Measurements from ENCODE around the gene CCT8L2.
"Not testable (repeated sequence)": the region's sequence is repeated elsewhere in the genome, so short reads cannot be mapped to it uniquely, and the experiment has no call there.

The CCT8L2 gene

GRCh38 chr22:16592231-16592630 lies 379 bp downstream of the CCT8L2 start:
- DNase-seq, result not testable (repeated sequence)

DNA sequence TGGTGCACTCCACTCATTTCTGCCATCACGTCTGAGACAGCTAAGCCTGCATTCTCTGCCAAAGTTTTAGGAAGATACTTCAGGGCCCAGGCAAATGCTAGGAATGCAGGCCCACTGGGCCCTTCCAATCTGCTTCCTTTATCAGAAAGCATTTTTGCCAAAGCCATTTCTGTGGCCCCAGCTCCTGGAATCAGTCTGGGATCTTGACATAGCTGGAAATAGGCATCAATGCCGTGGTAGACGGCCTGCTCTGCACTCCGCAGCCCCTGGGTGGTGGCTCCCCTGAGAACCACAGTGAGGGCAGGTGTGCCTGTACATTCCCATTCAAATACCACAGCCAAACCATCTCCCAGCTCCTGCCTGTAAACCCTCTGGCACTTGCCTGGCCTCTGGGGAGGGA lies 1.5 kb downstream of the CCT8L2 start:
- DNase-seq, result not testable (repeated sequence)

DNA sequence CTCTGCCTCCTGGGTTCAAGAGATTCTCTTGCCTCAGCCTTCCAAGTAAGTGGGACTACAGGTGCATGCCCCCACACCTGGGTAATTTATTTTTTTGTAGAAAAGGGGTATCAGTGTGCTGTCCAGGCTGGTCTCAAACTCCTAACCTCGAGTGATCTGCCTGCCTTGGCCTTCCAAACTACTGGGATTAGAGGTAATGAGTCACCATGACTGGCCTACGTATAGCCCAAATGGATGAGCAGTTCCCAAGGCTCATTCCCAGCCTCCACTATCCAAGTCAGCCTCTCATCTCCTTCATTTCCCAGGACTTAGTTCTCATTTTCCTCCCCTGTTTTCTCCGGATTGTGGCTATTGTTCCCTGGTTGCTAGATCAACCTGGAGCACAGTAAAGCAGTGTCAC lies 5.6 kb downstream of the CCT8L2 start:
- no peak for DNase-seq

GRCh38 chr22:16586170-16586569 lies 6.4 kb downstream of the CCT8L2 start:
- no peak for DNase-seq

DNA sequence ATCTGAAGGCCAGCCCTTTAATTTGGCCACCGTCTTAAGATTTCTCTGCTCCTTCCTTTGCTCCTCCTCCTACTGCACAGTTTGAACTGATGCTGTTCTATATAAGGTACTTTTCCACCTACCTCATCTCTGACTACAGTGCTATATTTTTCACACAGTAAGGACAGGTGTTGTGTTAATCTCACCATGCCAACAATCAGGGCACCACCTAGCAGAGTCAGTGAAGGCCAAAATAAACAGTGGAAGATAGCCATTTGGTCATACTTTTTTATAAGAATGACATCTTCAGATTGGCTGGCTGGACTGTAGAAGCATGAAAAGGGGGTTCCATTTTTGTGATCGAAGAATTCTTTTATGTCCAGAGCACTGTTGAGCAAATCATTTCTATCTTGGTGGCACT lies 11.7 kb downstream of the CCT8L2 start:
- DNase-seq, result not testable (repeated sequence)

DNA sequence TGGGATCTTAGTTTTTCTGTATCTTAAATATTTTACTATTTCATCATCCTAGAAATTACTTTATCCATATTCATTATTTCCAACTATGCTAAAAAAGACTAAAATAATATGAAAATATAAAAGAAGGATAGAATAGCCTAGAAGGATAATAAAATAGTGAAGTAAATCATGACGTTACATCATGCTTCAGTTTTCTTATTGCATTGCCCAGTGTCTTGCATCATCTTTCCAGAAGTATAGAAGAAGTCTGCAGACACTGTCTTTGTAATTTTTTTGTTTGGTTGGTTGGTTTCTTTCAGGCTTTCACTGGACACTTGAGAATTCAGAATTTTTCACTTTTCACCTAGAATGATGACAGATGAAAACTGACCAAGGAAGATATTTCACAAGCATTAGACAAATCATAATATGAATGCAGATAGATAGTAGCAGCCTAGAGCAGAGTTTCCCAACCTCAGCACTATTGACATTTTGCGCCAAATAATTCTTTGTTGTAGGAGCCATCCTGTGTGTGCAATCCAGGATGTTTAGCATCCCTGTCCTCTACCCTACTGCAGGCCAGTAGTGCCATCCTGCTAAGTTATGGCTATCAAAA lies 23.3 kb downstream of the CCT8L2 start:
- not testable (repeated sequence) for DNase-seq

DNA sequence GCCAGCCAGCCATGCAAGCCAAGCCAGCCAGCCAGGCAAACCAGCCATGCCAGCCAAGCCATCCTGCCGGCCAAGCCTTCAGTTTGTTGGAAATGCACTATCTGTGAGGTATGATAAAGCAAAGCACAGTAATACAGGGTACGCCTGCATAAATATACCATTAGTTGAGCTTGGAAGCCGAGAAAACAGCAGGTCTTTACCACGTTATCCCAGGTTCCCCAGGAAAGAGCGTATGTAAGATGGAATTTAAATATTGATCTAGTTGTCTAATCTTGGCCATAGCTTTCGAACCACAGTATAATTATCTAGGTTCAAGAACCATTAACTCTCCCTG lies 24.2 kb downstream of the CCT8L2 start:
- DNase-seq, result no peak

GRCh38 chr22:16567617-16568424 lies 24.8 kb downstream of the CCT8L2 start:
- not testable (repeated sequence) for DNase-seq

- DNase-seq, result not testable (repeated sequence)
Measured at GRCh38 chr22:16566421-16567151, 26.0 kb downstream of the CCT8L2 start.

DNA sequence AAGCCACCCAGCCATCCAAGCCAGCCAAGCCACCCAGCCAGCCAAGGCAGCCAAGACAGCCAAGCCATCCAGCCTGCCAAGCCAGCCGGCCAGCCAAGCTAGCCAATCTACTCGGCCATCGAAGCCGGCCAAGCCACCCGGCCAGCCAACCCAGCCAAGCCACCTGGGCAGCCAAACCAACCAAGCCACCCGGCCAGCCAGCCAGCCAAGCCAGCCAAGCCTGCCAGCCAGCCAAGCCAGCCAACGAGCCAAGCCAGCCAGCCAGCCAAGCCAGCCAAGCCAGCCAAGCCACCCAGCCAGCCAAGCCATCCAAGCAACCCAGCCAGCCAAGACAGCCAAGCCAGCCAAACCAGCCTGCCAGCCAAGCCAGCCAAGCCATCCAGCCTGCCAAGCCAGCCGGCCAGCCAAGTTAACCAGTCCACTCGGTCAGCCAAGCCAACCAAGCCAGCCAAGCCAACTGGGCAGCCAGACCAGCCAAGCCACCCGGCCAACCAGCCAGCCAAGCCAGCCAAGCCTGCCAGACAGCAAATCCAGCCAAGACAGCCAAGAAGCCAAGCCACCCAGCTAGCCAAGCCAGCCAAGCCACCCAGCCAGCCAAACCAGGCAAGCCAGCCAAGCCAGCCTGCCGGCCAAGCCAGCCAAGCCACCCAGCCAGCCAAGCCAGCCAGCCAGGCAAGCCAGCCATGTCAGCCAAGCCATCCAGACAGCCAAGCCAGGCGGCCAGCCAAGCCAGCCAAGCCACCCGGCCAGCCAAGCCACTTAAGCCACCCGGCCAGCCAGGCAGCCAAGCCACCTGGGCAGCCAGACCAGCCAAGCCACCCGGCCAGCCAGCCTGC lies 26.8 kb downstream of the CCT8L2 start:
- DNase-seq, result not testable (repeated sequence)

DNA sequence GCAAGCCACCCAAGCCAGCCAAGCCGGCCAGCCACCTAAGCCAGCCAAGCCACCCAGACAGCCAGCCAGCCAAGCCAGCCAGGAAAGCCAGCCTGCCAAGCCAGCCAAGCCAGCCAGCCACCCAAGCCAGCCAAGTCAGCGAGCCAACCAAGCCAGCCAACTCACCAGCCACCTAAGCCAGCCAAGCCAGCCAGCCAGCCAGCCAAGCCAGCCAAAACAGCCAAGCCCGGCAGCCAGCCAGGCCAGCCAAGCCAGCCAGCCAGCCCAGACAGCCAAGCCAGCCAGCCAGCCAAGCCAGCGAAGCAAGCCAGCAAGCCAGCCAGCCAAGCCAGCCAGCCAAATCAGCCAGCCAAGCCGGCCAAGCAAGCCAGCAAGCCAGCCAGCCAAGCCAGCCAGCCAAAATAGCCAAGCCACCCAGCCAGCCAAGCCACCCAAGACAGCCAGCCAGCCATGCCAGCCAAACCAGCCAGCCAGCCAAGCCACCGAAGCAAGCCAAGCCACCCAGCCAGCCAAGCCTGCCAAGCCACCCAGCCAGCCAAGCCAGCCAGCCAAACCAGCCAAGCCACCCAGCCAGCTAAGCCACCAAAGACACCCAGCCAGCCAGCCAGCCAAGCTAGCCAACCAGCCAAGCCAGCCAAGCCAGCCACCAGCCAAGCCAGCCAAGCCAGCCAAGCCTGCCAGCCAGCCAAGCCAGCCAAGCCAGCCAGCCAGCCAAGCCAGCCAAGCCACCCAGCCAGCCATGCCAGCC lies 27.6 kb downstream of the CCT8L2 start:
- DNase-seq, result not testable (repeated sequence)

GRCh38 chr22:16563555-16564520 lies 28.8 kb downstream of the CCT8L2 start:
- DNase-seq, result no peak

- no peak for DNase-seq
Measured at GRCh38 chr22:16562711-16563554, 29.7 kb downstream of the CCT8L2 start.

DNA sequence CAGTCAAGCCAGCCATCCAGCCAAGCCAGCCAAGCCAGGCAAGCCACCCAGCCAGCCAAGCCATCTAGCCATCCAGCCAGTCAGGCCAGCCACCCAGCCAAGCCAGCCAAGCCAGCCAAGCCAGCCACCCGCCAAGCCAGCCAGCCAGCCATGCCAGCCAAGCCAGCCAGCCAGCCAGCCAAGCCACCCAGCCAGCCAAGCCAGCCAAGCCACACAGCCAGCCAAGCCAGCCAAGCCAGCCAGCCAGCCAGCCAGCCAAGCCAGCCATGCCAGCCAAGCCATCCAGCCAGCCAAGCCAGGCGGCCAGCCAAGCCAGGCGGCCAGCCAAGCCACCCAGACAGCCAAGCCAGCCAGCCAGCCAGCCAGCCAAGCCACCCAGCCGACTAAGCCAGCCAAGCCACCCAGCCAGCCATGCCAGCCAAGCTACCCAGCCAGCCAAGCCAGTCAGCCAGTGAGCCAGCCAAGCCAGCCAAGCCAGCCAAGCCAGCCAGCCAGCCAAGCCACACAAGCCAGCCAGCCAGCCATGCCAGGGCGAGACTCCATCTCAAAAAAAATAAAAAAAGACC lies 31.4 kb downstream of the CCT8L2 start:
- DNase-seq, result not testable (repeated sequence)

DNA sequence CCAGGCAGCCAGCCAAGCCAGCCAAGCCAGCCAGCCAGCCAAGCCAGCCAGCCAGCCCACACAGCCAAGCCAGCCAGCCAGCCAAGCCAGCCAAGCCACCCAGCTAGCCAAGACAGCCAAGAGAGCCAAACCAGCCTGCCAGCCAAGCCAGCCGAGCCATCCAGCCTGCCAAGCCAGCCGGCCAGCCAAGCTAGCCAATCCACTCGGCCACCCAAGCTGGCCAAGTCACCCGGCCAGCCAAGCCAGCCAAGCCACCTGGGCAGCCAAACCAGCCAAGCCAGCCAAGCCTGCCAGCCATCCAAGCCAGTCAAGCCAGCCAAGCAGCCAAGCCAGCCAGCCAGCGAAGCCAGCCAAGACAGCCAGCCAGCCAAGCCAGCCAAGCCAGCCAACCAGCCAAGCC lies 32.0 kb downstream of the CCT8L2 start:
- not testable (repeated sequence) for DNase-seq

- DNase-seq, result not testable (repeated sequence)
Measured at GRCh38 chr22:16559996-16560395, 32.6 kb downstream of the CCT8L2 start.

DNA sequence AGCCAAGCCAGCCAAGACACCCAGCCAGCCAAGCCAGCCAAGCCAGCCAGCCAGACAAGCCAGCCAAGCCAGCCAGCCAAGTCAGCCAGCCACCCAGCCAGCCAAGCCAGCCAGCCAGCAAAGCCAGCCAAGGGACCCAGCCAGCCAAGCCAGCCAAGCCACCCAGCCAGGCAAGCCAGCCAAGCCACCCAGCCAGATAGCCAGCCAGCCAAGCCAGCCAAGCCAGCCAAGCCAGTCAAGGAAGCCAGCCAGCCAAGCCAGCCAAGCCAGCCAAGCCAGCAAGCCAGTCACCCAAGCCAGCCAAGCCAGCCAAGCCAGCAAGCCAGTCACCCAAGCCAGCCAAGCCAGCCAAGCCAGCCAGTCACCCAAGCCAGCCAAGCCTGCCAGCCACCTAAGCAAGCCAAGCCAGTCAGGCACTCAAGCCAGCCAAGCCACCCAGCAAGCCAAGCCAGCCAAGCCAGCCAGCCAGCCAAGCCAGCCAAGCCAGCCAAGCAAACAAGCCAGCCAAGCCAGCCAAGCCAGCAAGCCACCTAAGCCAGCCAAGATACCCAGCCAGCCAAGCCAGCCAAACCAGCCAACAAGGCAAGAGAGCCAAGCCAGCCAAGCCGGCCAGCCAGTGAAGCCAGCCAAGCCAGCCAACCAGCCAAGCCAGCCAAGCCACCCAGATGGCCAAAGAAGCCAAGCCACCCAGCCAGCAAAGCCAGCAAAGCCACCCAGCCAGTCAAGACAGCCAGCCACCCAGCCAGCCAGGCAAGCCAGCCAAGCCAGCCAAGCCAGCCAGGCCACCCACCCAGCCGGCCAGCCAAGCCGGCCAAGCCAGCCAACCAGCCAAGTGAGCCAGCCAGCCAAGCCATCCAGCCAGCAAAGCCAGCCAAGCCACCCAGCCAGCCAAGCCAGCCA lies 33.3 kb downstream of the CCT8L2 start:
- DNase-seq, result no peak

DNA sequence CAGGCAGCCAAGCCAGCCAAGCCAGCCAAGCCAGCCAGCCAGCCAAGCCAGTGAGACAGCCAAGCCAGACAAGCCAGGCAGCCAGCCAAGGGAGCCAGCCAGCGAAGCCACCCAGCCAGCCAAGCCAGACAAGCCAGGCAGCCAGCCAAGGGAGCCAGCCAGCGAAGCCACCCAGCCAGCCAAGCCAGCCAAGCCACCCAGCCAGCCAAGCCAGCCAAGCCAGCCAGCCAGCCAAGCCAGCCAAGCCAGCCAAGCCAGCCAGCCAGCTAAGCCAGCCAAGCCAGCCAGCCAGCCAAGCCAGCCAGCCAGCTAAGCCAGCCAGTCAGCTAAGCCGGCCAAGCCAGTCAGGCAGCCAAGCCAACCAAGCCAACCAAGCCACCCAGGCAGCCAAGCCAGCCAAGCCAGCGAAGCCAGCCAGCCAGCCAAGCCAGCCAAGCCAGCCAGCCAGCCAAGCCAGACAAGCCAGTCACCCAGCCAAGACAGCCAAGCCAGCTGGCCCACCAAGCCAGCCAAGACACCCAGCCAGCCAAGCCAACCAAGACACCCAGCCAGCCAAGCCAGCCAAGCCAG lies 34.1 kb downstream of the CCT8L2 start:
- not testable (repeated sequence) for DNase-seq
